GM10248 (cell line): ENCODE data around the gene KIF19.

Experiments
- CTCF ChIA-PET: fragments of 300-600 bp; sonication (Branson Sonifier 250); formaldehyde crosslinking; extraction: SDS; loops from one replicate; lab custom pipeline; 2021; ENCODE audit warnings: antibody characterized with exemption; lab: Yijun Ruan, JAX
- POLR2A ChIA-PET: fragments of 350-650 bp; sonication (Branson Sonifier 250); formaldehyde crosslinking; extraction: SDS; loops from one replicate; lab custom pipeline; 2020; ENCODE audit warnings: antibody characterized with exemption; lab: Yijun Ruan, JAX
- DNase-seq: peaks from one replicate; pipeline ENCODE4 v3.0.0; 2012; ENCODE audit errors: extremely low spot score
- CTCF ChIP-seq: IDR thresholded peaks from 2 replicates; pipeline ENCODE4 v1.5.1; 2012; ENCODE audit warnings: mild to moderate bottlenecking, low read depth; ENCODE audit errors: extremely low read depth, missing control alignments, control extremely low read depth

Gene KIF19

GRCh38 chr17:74392848-74393247, 66.8 kb downstream of the KIF19 start:
- ChIA-PET POLR2A (no interaction called here), CTCF (interaction anchor here (0.8 to 5.5 kb wide), 6 partner anchors 10 to 66 kb away, joined by 3 to 43 read pairs (median 5); partner anchors contain the start of gene GPR142)
- no peak for DNase-seq
- no peak for TF ChIP-seq CTCF

- ChIA-PET POLR2A (no interaction called here), CTCF (interaction anchor here (0.8 to 5.5 kb wide), 11 partner anchors 8 to 65 kb away, joined by 3 to 43 read pairs (median 5); partner anchors contain the start of gene GPR142)
- TF ChIP-seq CTCF: no peak
- no peak for DNase-seq
Measured at GRCh38 chr17:74393346-74393942, 67.4 kb downstream of the KIF19 start.

- DNase-seq: no peak
- POLR2A ChIA-PET: no interaction called here
- CTCF ChIA-PET: interaction anchor here (1.0 to 5.5 kb wide), 11 partner anchors 9 to 138 kb away, joined by 3 to 43 read pairs (median 4); partner anchors contain the start of genes BTBD17 and GPR142
- TF ChIP-seq CTCF: no peak
Measured at GRCh38 chr17:74394275-74394950, 68.4 kb downstream of the KIF19 start.

GRCh38 chr17:74394977-74395376, 69.0 kb downstream of the KIF19 start:
- POLR2A ChIA-PET: no interaction called here
- CTCF ChIA-PET: interaction anchor here (1.0 to 5.5 kb wide), 8 partner anchors 10 to 138 kb away, joined by 3 to 43 read pairs (median 4); partner anchors contain the start of genes BTBD17 and GPR142
- no peak for DNase-seq
- no peak for TF ChIP-seq CTCF

- no peak for DNase-seq
- ChIA-PET POLR2A (no interaction called here), CTCF (no interaction called here)
- TF ChIP-seq CTCF: no peak
Measured at GRCh38 chr17:74396567-74396966, 70.5 kb downstream of the KIF19 start.

- no peak for TF ChIP-seq CTCF
- ChIA-PET CTCF (interaction anchor here (1.1 to 2.6 kb wide), 4 partner anchors 9 to 55 kb away, joined by 3 to 7 read pairs (median 4); no protein-coding TSS in a partner anchor), POLR2A (interaction anchor here (0.7 kb wide), 1 partner anchor 564 kb away, joined by 4 read pairs; no protein-coding TSS in a partner anchor)
- DNase-seq: no peak
Measured at GRCh38 chr17:74402048-74402447, 76.0 kb downstream of the KIF19 start.
